Ishikawa (cell line): ENCODE results near the gene C2CD2L.

Experiments used
- NFIC ChIP-seq: IDR thresholded peaks from 2 replicates; pipeline ENCODE4 v1.6.1; 2012
- TF ChIP-seq, protein P1 (sequence below): IDR thresholded peaks from 2 replicates; pipeline ENCODE4 v1.6.1; 2012

DNA sequence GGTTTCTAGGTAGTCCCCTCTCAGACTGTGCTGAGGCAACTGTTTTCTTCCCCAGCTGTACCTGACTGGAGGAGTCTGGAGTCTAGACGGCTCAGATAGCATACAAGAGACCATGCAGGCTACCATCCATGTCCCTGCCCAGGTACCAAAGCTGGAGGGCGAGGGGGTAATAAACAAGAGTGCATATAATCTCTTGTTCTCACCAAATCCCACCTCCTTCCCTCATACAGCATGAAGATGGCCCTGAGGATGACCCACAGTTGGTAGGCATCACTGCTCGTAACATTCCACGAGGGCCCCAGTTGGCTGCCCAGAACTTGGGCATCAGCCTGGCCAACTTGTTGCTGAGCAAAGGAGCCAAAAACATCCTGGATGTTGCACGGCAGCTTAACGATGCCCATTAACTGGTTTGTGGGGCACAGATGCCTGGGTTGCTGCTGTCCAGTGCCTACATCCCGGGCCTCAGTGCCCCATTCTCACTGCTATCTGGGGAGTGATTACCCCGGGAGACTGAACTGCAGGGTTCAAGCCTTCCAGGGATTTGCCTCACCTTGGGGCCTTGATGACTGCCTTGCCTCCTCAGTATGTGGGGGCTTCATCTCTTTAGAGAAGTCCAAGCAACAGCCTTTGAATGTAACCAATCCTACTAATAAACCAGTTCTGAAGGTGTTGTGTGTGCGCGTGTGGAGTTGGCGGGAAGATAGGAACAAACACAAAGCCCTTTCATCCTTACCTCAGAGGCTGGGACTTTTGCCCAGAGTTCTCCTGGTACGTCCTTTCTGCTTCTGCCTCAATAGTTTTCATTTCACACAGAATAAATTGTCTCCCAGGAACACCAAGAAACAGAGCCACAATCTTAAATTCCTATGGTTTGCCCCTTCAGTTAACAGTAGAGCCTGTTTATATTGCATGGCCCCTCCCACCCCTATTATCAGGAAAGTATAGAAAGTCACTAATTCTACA, 14.0 kb upstream of the C2CD2L start:
- TF ChIP-seq, protein P1, sequence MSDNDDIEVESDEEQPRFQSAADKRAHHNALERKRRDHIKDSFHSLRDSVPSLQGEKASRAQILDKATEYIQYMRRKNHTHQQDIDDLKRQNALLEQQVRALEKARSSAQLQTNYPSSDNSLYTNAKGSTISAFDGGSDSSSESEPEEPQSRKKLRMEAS, result no peak
- no peak for TF ChIP-seq NFIC
